ENCODE data around the gene ZNF24. TPM values are rescaled to one million over a fixed set of nuclear protein-coding genes. Genes with fewer than 3 reads are reported as not detected.

Gene ZNF24
- total RNA-seq, 4 donors from 2014 or later: 12.7 to 34.5 (median 29.1) TPM

DNA sequence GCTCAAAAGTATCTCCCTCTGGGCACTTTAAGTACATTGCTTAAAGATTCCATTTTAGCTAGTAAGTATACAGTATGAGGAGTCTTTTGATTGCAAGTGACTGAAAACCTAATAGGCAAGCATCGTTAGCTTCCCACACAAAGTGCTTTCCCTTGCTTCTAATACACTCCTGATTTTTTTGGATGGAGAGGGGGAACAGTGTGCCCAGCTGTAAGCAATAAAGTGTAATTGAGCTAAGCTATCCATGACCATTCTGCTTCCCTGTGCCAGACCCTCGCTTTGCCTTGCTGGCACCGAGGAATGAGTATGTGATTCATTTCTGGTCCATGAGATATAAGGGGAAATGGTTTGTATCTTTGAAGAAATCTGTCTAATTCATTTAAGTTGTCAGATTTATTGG is 3.8 kb upstream of the ZNF24 start:
- no peak overlapping the region for H3K27ac ChIP-seq
- WGBS, 2 donors (ENCODE audit: low coverage in 1 of 2): 88 to 95% methylated on average over 3 of the region's 3 CpGs
- intact Hi-C loops (cut with DNase I; ENCODE audit: low total_unique reads) (no loop called here), in situ Hi-C loops (cut with MboI; ENCODE audit: low pct_ligation_motif_present in 1 of 4, low pct_unique_long_range_greater_than_20kb in 1 of 4, low sequenced_read_pairs in 3 of 4) (loop anchor here in 2 of 4 donors (25.0 kb wide), 2 partner anchors 111 to 336 kb away; partner anchors contain the start of gene ZNF397 (in 1 of the 2))
- no peak overlapping the region for H3K4me3 ChIP-seq
- no peak for DNase-seq
- peaks cover 3 to 19% (median 13%) of the 10 kb centered on the region in 4 donors for H3K4me1 ChIP-seq
- no peaks in the 10 kb centered on the region for H3K27me3 ChIP-seq
- TF ChIP-seq, protein P1, sequence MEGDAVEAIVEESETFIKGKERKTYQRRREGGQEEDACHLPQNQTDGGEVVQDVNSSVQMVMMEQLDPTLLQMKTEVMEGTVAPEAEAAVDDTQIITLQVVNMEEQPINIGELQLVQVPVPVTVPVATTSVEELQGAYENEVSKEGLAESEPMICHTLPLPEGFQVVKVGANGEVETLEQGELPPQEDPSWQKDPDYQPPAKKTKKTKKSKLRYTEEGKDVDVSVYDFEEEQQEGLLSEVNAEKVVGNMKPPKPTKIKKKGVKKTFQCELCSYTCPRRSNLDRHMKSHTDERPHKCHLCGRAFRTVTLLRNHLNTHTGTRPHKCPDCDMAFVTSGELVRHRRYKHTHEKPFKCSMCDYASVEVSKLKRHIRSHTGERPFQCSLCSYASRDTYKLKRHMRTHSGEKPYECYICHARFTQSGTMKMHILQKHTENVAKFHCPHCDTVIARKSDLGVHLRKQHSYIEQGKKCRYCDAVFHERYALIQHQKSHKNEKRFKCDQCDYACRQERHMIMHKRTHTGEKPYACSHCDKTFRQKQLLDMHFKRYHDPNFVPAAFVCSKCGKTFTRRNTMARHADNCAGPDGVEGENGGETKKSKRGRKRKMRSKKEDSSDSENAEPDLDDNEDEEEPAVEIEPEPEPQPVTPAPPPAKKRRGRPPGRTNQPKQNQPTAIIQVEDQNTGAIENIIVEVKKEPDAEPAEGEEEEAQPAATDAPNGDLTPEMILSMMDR (IDR thresholded peaks at IDR 0.05): no peak
- TF ChIP-seq EP300 (IDR thresholded peaks at IDR 0.05; ENCODE audit: low read depth) (no peak), POLR2A (IDR thresholded peaks at IDR 0.05) (no peak), POLR2AphosphoS5 (IDR thresholded peaks at IDR 0.05) (no peak)
- peaks cover 4 to 10% of the 10 kb centered on the region in 2 donors for H3K9me3 ChIP-seq
- no peaks in the 10 kb centered on the region for H3K36me3 ChIP-seq

DNA sequence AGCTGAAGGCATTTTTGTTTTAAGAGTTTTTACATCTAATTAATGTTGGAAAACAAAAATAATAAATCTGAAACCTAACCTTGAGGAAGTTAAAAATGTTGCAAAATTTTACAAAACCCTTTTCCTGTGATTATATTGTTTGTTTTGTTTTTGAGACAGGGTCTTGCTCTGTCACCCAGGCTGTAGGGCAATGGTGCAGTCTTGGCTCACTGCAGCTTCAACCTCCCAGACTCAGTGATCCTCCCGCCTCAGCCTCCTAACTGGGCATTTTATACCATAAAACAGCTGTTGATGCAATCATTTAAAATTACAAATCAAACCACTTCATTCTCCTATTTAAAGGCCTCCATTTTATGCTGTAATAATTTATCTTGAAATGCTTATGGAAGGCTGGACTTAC is 1.7 kb upstream of the ZNF24 start:
- in situ Hi-C loops (cut with MboI; ENCODE audit: low pct_ligation_motif_present in 1 of 4, low pct_unique_long_range_greater_than_20kb in 1 of 4, low sequenced_read_pairs in 3 of 4): loop anchor here in 2 of 4 donors (25.0 kb wide), 2 partner anchors 109 to 334 kb away; partner anchors contain the start of gene ZNF397 (in 1 of the 2)
- 83 to 100% methylated on average over 1 of the region's 1 CpG for WGBS, 2 donors (ENCODE audit: low coverage in 1 of 2)

DNA sequence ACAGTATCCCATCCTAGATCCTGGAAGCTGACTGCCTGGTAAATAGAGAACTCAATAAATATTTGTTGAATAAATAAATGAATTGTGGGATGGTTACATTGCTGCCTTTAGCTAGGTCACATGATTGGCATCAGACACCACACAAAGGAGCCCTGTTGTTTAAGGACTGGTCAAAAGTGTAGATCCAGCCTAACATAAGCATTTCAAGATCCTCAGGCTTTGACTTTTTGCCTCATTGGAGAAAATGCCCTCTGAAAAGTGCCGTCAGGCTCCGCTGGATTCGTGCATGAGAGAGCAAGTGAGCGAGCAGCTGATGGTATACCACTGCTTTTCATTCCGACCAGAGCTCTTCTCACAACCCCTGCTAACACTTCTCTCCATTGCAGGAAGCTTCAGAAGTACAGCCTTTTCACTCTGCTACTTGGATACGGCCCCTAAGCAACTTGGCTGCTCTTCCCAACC is 1.3 kb upstream of the ZNF24 start:
- Histone ChIP-seq H3K9me3 (no peaks in the 10 kb centered on the region), H3K4me1 (peaks cover 3 to 40% (median 21%) of the 10 kb centered on the region in 4 donors), H3K27ac (peak overlapping the region; percentile 96 to 99 (median 98)), H3K36me3 (peaks cover 0 to 3% (median 0%) of the 10 kb centered on the region in 4 donors), H3K27me3 (no peaks in the 10 kb centered on the region), H3K4me3 (no peak overlapping the region)
- no peak for DNase-seq
- WGBS, 2 donors (ENCODE audit: low coverage in 1 of 2): 25 to 52% methylated on average over 2 to 6 of the region's 6 CpGs
- TF ChIP-seq POLR2A (IDR thresholded peaks at IDR 0.05): no peak
- no peak for TF ChIP-seq EP300 (IDR thresholded peaks at IDR 0.05; ENCODE audit: low read depth)
- TF ChIP-seq, protein P1 (IDR thresholded peaks at IDR 0.05): no peak
- no peak for TF ChIP-seq POLR2AphosphoS5 (IDR thresholded peaks at IDR 0.05)
- in situ Hi-C loops (cut with MboI; ENCODE audit: low pct_ligation_motif_present in 1 of 4, low pct_unique_long_range_greater_than_20kb in 1 of 4, low sequenced_read_pairs in 3 of 4) (loop anchor here in 2 of 4 donors (25.0 kb wide), 2 partner anchors 108 to 333 kb away; partner anchors contain the start of gene ZNF397 (in 1 of the 2)), intact Hi-C loops (cut with DNase I; ENCODE audit: low total_unique reads) (no loop called here)

More for the DNA sequence above, 1.7 kb upstream of the ZNF24 start:
- TF ChIP-seq, protein P1 (IDR thresholded peaks at IDR 0.05): no peak
- no peak for TF ChIP-seq EP300 (IDR thresholded peaks at IDR 0.05; ENCODE audit: low read depth)
- TF ChIP-seq POLR2AphosphoS5 (IDR thresholded peaks at IDR 0.05): no peak
- TF ChIP-seq POLR2A (IDR thresholded peaks at IDR 0.05): no peak
- Histone ChIP-seq H3K9me3 (no peaks in the 10 kb centered on the region), H3K4me3 (no peak overlapping the region), H3K4me1 (peaks cover 3 to 36% (median 21%) of the 10 kb centered on the region in 4 donors), H3K27me3 (no peaks in the 10 kb centered on the region), H3K27ac (peak overlapping the region in 2 of 4 donors; percentile 96 to 97), H3K36me3 (peaks cover 0 to 3% (median 0%) of the 10 kb centered on the region in 4 donors)
- no peak for DNase-seq
- intact Hi-C loops (cut with DNase I; ENCODE audit: low total_unique reads): no loop called here

DNA sequence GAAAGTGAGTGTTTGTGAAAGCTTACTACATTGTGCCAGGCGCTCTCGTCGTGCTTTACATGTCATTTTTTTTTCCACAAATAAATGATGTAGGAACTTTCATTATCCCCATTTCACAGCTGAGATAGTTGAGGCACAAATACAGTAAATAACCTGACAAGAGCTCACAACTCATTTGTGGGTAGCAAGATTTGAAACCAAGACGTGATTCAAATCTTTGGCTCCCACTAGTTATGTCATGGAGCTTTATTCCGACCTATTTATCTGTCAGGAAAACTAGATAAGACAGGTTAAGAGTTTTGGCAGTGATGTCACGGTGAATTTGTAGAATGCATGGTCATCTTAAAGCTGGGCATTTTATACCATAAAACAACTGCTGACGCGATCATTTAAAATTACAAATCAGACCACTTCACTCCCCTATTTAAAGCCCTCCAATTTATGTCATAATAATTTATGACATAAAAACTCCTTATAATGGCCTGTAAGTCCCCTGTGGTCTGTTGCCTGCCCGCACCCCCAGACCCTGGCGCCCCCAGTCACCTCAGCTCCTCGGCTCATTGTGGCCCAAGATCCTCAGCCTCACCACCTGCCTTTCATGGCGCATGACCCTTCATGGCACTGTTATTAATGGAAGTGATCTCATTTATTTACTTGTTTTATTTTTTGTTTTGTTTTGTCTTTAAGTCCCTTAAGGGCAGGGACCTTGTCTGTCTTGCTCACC is 678 bp upstream of the ZNF24 start:
- H3K27ac ChIP-seq: peak overlapping the region; percentile 96 to 99 (median 98)
- TF ChIP-seq POLR2A (IDR thresholded peaks at IDR 0.05): no peak
- TF ChIP-seq, protein P1 (IDR thresholded peaks at IDR 0.05): no peak
- no peak for TF ChIP-seq POLR2AphosphoS5 (IDR thresholded peaks at IDR 0.05)
- no peak for TF ChIP-seq EP300 (IDR thresholded peaks at IDR 0.05; ENCODE audit: low read depth)
- peak overlapping the region; percentile 32 to 94 (median 85) for H3K4me3 ChIP-seq
- peaks cover 0 to 8% (median 2%) of the 10 kb centered on the region in 4 donors for H3K36me3 ChIP-seq
- H3K9me3 ChIP-seq: no peaks in the 10 kb centered on the region
- no peaks in the 10 kb centered on the region for H3K27me3 ChIP-seq
- in situ Hi-C loops (cut with MboI; ENCODE audit: low pct_ligation_motif_present in 1 of 4, low pct_unique_long_range_greater_than_20kb in 1 of 4, low sequenced_read_pairs in 3 of 4) (loop anchor here in 3 of 4 donors (5.0 to 25.0 kb wide), 3 partner anchors 103 to 333 kb away; partner anchors contain the start of gene ZNF397 (in 2 of the 3)), intact Hi-C loops (cut with DNase I; ENCODE audit: low total_unique reads) (no loop called here)
- H3K4me1 ChIP-seq: peaks cover 3 to 44% (median 21%) of the 10 kb centered on the region in 4 donors
- 33 to 47% methylated on average over 6 to 12 of the region's 12 CpGs for WGBS, 2 donors (ENCODE audit: low coverage in 1 of 2)
- DNase-seq: no peak
